Liver (tissue), 9 donors: Measurements from ENCODE around the gene BCAS1. TPM values are rescaled to one million over a fixed set of nuclear protein-coding genes. Genes with fewer than 3 reads are reported as not detected.

Experiments
- DNase-seq: peaks from one replicate; pipeline ENCODE4 v3.0.0-alpha.2; 2017; ENCODE audit warnings: low spot score
- H3K27ac ChIP-seq, 2 donors: one replicate each; pipeline ENCODE4 v1.7.0; 2013; ENCODE audit warnings: inconsistent platforms in 2 of 2, low read length in 2 of 2, control low read depth in 1 of 2, low read depth in 1 of 2, mild to moderate bottlenecking in 1 of 2
- H3K27me3 ChIP-seq, 4 donors: one replicate each; pipeline versions ENCODE4 v1.6.1 to v1.7.0; 2013; ENCODE audit warnings: low read length in 3 of 4, inconsistent platforms in 1 of 4, mild to moderate bottlenecking in 1 of 4, moderate library complexity in 1 of 4; ENCODE audit not compliant: control insufficient read depth in 4 of 4, insufficient read depth in 4 of 4
- H3K36me3 ChIP-seq, 4 donors: one replicate each; pipeline versions ENCODE4 v1.6.1 to v1.7.0; 2013; ENCODE audit warnings: low read length in 3 of 4, mild to moderate bottlenecking in 3 of 4, low read depth in 1 of 4, moderate library complexity in 1 of 4; ENCODE audit not compliant: control insufficient read depth in 4 of 4, insufficient read depth in 3 of 4
- H3K4me1 ChIP-seq, 4 donors: one replicate each; pipeline versions ENCODE4 v1.6.1 to v1.7.0; 2013; ENCODE audit warnings: low read length in 3 of 4, mild to moderate bottlenecking in 3 of 4, moderate library complexity in 1 of 4; ENCODE audit not compliant: control insufficient read depth in 4 of 4, insufficient read depth in 4 of 4
- H3K4me3 ChIP-seq, 3 donors: one replicate each; pipeline versions ENCODE4 v1.6.1 to v1.7.0; 2013; ENCODE audit warnings: low read length in 3 of 3, control low read depth in 1 of 3, low read depth in 1 of 3, mild to moderate bottlenecking in 1 of 3
- H3K9ac ChIP-seq, 2 donors: one replicate each; pipeline ENCODE4 v1.7.0; 2013; ENCODE audit warnings: low read length in 2 of 2, mild to moderate bottlenecking in 2 of 2, moderate library complexity in 2 of 2, control low read depth in 1 of 2, low read depth in 1 of 2
- H3K9me3 ChIP-seq, 4 donors: one replicate each; pipeline versions ENCODE4 v1.6.1 to v1.7.0; 2013; ENCODE audit warnings: low read length in 3 of 4; ENCODE audit not compliant: control insufficient read depth in 4 of 4
- ATF3 ChIP-seq: IDR thresholded peaks from 2 replicates; pipeline ENCODE4 v1.6.1; 2016; ENCODE audit warnings: antibody characterized with exemption
- CTCF ChIP-seq: fragments of 150-350 bp; IDR thresholded peaks from 2 replicates; pipeline ENCODE4 v1.5.1; 2017; ENCODE audit warnings: improper control_type of control experiment, low read depth, low read length; ENCODE audit not compliant: missing input control
- EGR1 ChIP-seq, 2 donors: IDR thresholded peaks; 2 replicates each; pipeline ENCODE4 v1.6.1; 2016 to 2018; ENCODE audit warnings: antibody characterized with exemption in 2 of 2, low read depth in 2 of 2
- FOXA1 ChIP-seq: IDR thresholded peaks from 2 replicates; pipeline ENCODE4 v1.6.1; 2016; ENCODE audit warnings: antibody characterized with exemption
- GABPA ChIP-seq, 2 donors: IDR thresholded peaks in 1 of 2; conservative IDR thresholded peaks in 1 of 2; 2 replicates each; pipeline ENCODE4 v1.6.1; 2016; ENCODE audit warnings: antibody characterized with exemption in 2 of 2, mild to moderate bottlenecking in 1 of 2, moderate library complexity in 1 of 2
- JUND ChIP-seq, 2 donors: IDR thresholded peaks; 2 replicates each; pipeline ENCODE4 v1.6.1; 2016; ENCODE audit warnings: antibody characterized with exemption in 2 of 2
- MAX ChIP-seq: IDR thresholded peaks from 2 replicates; pipeline ENCODE4 v1.6.1; 2016; ENCODE audit warnings: antibody characterized with exemption
- RAD21 ChIP-seq, 2 donors: IDR thresholded peaks; 2 replicates each; pipeline ENCODE4 v1.6.1; 2016; ENCODE audit warnings: antibody characterized with exemption in 2 of 2, mild to moderate bottlenecking in 2 of 2
- REST ChIP-seq: IDR thresholded peaks from 2 replicates; pipeline ENCODE4 v1.6.1; 2016; ENCODE audit warnings: antibody characterized with exemption, mild to moderate bottlenecking
- RXRA ChIP-seq, 2 donors: IDR thresholded peaks; 2 replicates each; pipeline ENCODE4 v1.6.1; 2017 to 2018; ENCODE audit warnings: antibody characterized with exemption in 2 of 2, mild to moderate bottlenecking in 1 of 2
- TAF1 ChIP-seq: conservative IDR thresholded peaks from 2 replicates; pipeline ENCODE4 v1.6.1; 2016; ENCODE audit warnings: antibody characterized with exemption, mild to moderate bottlenecking
- YY1 ChIP-seq: IDR thresholded peaks from 2 replicates; pipeline ENCODE4 v1.6.1; 2016; ENCODE audit warnings: antibody characterized with exemption, mild to moderate bottlenecking
- ZBTB33 ChIP-seq: IDR thresholded peaks from 2 replicates; pipeline ENCODE4 v1.6.1; 2016; ENCODE audit warnings: antibody characterized with exemption
- WGBS: extraction: QIAGEN DNeasy Blood & Tissue Kit; methylation state at CpG from one replicate; pipeline ENCODE4 v1.1.7; 2013; 5-methylcytosine and 5-hydroxymethylcytosine counted together
- polyA plus RNA-seq, 2 donors: library from polyadenylated mRNA; stranded (reverse) in 1 of 2; unstranded in 1 of 2; fragments of 200-250 nt in 1 of 2; fragments of >200 nt in 1 of 2; fragmentation: Nextera tagmentation in 1 of 2; extraction: Ambion mirVana in 1 of 2; gene quantifications; one replicate each; pipeline versions ENCODE4 v1.2.1 to v1.2.3, GENCODE V29; 2013 to 2015
- total RNA-seq, 2 donors: library from RNA; depleted of rRNA; stranded (reverse); fragments of >200 nt; gene quantifications; one replicate each; pipeline ENCODE4 v1.2.3, GENCODE V29; 2014
- donor health status: healthy.
- donor health status: healthy.
- donor health status: healthy.
- donor health status: healthy.
- donor health status: healthy.

Gene BCAS1
- total and polyA plus RNA-seq, 4 donors: under 0.01 to 0.93 (median 0.04) TPM

- 93% methylated on average over 1 of the region's 1 CpG for WGBS
These were observed 40.8 kb downstream of the BCAS1 start for GRCh38 chr20:54029643-54030042.

More at GRCh38 chr20:54029643-54030042, 40.8 kb downstream of the BCAS1 start:
- Histone ChIP-seq H3K27ac (no peak overlapping the region), H3K4me3 (no peak overlapping the region), H3K9ac (no peak overlapping the region), H3K4me1 (no peaks in the 10 kb centered on the region), H3K27me3 (peaks cover 0 to 2% (median 0%) of the 10 kb centered on the region in 4 donors), H3K9me3 (peaks cover 0 to under 1% (median 0%) of the 10 kb centered on the region in 4 donors), H3K36me3 (no peaks in the 10 kb centered on the region)
- DNase-seq: no peak
- TF ChIP-seq GABPA (IDR thresholded peaks at IDR 0.05 in 1 of 2, conservative IDR thresholded peaks at IDR 0.05 in 1 of 2): no peak
- TF ChIP-seq ZBTB33: no peak
- TF ChIP-seq MAX: no peak
- no peak for TF ChIP-seq EGR1 (IDR thresholded peaks at IDR 0.05; ENCODE audit: low read depth in 2 of 2)
- no peak for TF ChIP-seq REST
- TF ChIP-seq YY1: no peak
- no peak for TF ChIP-seq RXRA (IDR thresholded peaks at IDR 0.05)
- TF ChIP-seq ATF3: no peak
- no peak for TF ChIP-seq JUND (IDR thresholded peaks at IDR 0.05)
- no peak for TF ChIP-seq FOXA1
- no peak for TF ChIP-seq CTCF
- TF ChIP-seq RAD21 (IDR thresholded peaks at IDR 0.05): no peak
- TF ChIP-seq TAF1: no peak
